Stomach (tissue), 9 donors: Measurements from ENCODE around the gene BCL3. TPM values are rescaled to one million over a fixed set of nuclear protein-coding genes. Genes with fewer than 3 reads are reported as not detected.

ENCODE experiments used
- DNase-seq, 2 donors: peaks; one replicate each; pipeline versions ENCODE4 v3.0.0 to v3.0.0-alpha.2; 2013 to 2019
- H3K27ac ChIP-seq, 5 donors: fragments of 200-600 bp in 4 of 5; sonication (generic) in 4 of 5; one replicate each; pipeline ENCODE4 v1.5.1; 2013 to 2019; ENCODE audit warnings: mild to moderate bottlenecking in 1 of 5, moderate library complexity in 1 of 5
- H3K27me3 ChIP-seq, 3 donors: fragments of 200-600 bp; sonication (generic); one replicate each; pipeline ENCODE4 v1.5.1; 2017 to 2019; ENCODE audit warnings: mixed run types in 1 of 3
- H3K36me3 ChIP-seq, 4 donors: fragments of 200-600 bp; sonication (generic); 1 replicate in 3 of 4; 2 replicates in 1 of 4; pipeline ENCODE4 v1.5.1; 2016 to 2019
- H3K4me1 ChIP-seq, 4 donors: fragments of 200-600 bp; sonication (generic); one replicate each; pipeline ENCODE4 v1.5.1; 2016 to 2019
- H3K4me3 ChIP-seq, 4 donors: fragments of 200-600 bp; sonication (generic) in 3 of 4; one replicate each; pipeline ENCODE4 v1.5.1; 2016 to 2019; ENCODE audit warnings: mild to moderate bottlenecking in 1 of 4
- H3K9me3 ChIP-seq, 4 donors: fragments of 200-600 bp; sonication (generic); one replicate each; pipeline ENCODE4 v1.5.1; 2016 to 2019
- EP300 ChIP-seq: sonication (generic); formaldehyde crosslinking; IDR thresholded peaks from one replicate; pipeline ENCODE4 v1.6.1; 2017; ENCODE audit warnings: antibody characterized with exemption
- POLR2A ChIP-seq, 4 donors: fragments of 450-650 bp; IDR thresholded peaks; one replicate each; pipeline ENCODE4 v1.6.1; 2016; ENCODE audit warnings: antibody characterized with exemption in 4 of 4, control low read depth in 2 of 4, mild to moderate bottlenecking in 1 of 4, moderate library complexity in 1 of 4
- POLR2AphosphoS5 ChIP-seq, 3 donors: sonication (generic); formaldehyde crosslinking; IDR thresholded peaks; one replicate each; pipeline ENCODE4 v1.6.1; 2016; ENCODE audit warnings: antibody characterized with exemption in 3 of 3
- WGBS, 5 donors: extraction: QIAGEN DNeasy Blood & Tissue Kit in 3 of 5; methylation state at CpG; one replicate each; pipeline versions ENCODE4 v1.1.5 to v1.1.7; 2013 to 2018; 5-methylcytosine and 5-hydroxymethylcytosine counted together
- intact Hi-C: fragments of 100-400 bp; cut with DNase I; formaldehyde crosslinking; loops from one replicate; pipeline ENCODE4 v1.15.1; 2023; ENCODE audit warnings: low total_unique reads
- polyA plus RNA-seq, 3 donors: library from polyadenylated mRNA; stranded (reverse); fragments of 200-250 nt; gene quantifications; one replicate each; pipeline ENCODE4 v1.2.3, GENCODE V29; 2013
- total RNA-seq, 5 donors: library from RNA; depleted of rRNA; stranded (reverse); fragments of >200 nt; gene quantifications; one replicate each; pipeline versions ENCODE4 v1.1.0 to v1.2.3, GENCODE V29; 2014 to 2016
- TF ChIP-seq, protein P1 (sequence below), 7 experiments: fragments of 450-650 bp in 4 of 7; fragments of 200-600 bp in 3 of 7; sonication (generic) in 3 of 7; IDR thresholded peaks; one replicate each; pipeline ENCODE4 v1.5.1; 2016 to 2019; ENCODE audit warnings: antibody characterized with exemption in 7 of 7, control low read depth in 2 of 7, mild to moderate bottlenecking in 1 of 7
- donor health status: healthy with polysubstance abuse.
- donor health status: Bipolar disorder and iron deficiency.
- donor health status: healthy.

BCL3 gene
- total and polyA plus RNA-seq, 8 donors, result 4.4 to 322 (median 79.8) TPM

DNA sequence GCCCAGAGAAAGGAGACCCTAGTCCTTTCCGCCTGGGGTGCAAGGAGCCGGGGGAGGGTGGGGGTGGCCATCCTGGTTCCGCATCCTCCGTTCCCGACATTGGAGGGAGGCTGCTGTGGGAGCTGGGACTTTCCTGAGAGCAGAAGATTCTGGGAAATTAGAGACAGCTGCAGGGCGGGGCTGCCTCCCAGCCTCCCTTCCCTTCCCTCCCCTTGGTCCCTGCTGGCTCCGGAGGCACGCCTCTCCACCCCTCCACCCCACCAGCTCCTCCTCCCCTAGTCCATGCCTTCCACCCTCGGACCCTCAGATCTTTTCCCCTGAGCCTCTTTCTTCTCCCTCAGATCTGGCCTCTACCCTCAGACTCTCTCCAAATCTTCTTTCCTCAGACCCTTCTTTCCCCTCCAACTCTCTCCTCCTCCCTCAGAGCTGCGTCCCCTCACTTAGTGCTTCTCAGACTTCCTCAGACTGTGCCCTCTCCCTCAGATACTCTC lies 3.1 kb upstream of the BCL3 start:
- H3K4me3 ChIP-seq, result peak overlapping the region in 1 of 4 donors; percentile 9
- 27 to 41% (median 33%) methylated on average over 9 to 10 of the region's 10 CpGs for WGBS, 5 donors
- H3K27ac ChIP-seq, result peak overlapping the region; percentile 77 to 99 (median 96)
- intact Hi-C loops, result no loop called here
- H3K36me3 ChIP-seq, result peaks cover 0 to 7% (median under 1%) of the 10 kb centered on the region in 4 donors
- TF ChIP-seq POLR2AphosphoS5 (IDR thresholded peaks at IDR 0.05) (peak in 2 of 3 donors; percentile 43 to 63), EP300 (peak; percentile 52)
- TF ChIP-seq, protein P1, sequence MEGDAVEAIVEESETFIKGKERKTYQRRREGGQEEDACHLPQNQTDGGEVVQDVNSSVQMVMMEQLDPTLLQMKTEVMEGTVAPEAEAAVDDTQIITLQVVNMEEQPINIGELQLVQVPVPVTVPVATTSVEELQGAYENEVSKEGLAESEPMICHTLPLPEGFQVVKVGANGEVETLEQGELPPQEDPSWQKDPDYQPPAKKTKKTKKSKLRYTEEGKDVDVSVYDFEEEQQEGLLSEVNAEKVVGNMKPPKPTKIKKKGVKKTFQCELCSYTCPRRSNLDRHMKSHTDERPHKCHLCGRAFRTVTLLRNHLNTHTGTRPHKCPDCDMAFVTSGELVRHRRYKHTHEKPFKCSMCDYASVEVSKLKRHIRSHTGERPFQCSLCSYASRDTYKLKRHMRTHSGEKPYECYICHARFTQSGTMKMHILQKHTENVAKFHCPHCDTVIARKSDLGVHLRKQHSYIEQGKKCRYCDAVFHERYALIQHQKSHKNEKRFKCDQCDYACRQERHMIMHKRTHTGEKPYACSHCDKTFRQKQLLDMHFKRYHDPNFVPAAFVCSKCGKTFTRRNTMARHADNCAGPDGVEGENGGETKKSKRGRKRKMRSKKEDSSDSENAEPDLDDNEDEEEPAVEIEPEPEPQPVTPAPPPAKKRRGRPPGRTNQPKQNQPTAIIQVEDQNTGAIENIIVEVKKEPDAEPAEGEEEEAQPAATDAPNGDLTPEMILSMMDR (IDR thresholded peaks at IDR 0.05), result no peak
- no peaks in the 10 kb centered on the region for H3K27me3 ChIP-seq
- peak; percentile 57 to 89 for DNase-seq
- H3K4me1 ChIP-seq, result peaks cover 78 to 89% (median 80%) of the 10 kb centered on the region in 4 donors
- H3K9me3 ChIP-seq, result no peaks in the 10 kb centered on the region

DNA sequence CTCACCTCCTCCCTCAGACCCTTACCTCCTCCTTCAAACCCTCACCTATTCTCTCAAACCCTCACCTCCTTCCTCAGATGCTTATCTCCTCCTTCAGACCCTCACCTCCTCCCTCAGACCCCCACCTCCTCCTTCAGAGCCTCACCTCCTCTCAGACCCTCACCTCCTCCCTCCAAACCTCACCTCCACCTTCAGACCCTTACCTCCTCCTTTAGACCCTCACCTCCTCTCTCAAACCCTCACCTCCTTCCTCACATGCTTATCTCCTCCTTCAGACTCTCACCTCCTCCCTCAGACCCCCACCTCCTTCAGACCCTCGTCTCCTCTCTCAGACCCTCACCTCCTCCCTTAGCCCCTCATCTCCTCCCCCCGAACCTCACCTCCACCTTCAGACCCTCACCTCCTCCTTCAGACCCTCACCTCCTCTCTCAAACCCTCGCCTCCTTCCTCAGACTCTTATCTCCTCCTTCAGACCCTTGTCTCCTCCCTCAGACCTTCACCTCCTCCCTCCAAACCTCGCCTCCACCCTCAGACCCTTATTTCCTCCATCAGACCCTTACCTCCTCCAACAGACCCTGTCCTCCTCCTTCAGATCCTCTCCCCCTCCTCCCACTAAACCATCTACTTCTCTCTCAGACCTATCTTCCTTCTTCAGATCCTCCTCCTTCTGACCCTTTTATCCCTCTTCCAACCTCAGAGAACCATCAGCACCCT lies 2.5 kb upstream of the BCL3 start:
- H3K36me3 ChIP-seq, result peaks cover 0 to 14% (median 4%) of the 10 kb centered on the region in 4 donors
- DNase-seq, result no peak
- peak overlapping the region; percentile 57 to 99 (median 96) for H3K27ac ChIP-seq
- no peaks in the 10 kb centered on the region for H3K27me3 ChIP-seq
- H3K4me1 ChIP-seq, result peaks cover 78 to 89% (median 79%) of the 10 kb centered on the region in 4 donors
- no peak overlapping the region for H3K4me3 ChIP-seq
- H3K9me3 ChIP-seq, result no peaks in the 10 kb centered on the region
- 59 to 81% (median 77%) methylated on average over 4 of the region's 4 CpGs for WGBS, 5 donors
- intact Hi-C loops, result no loop called here
- TF ChIP-seq EP300, result no peak
- TF ChIP-seq POLR2A (IDR thresholded peaks at IDR 0.05), result no peak
- TF ChIP-seq, protein P1 (IDR thresholded peaks at IDR 0.05), result no peak
- TF ChIP-seq POLR2AphosphoS5 (IDR thresholded peaks at IDR 0.05), result no peak

DNA sequence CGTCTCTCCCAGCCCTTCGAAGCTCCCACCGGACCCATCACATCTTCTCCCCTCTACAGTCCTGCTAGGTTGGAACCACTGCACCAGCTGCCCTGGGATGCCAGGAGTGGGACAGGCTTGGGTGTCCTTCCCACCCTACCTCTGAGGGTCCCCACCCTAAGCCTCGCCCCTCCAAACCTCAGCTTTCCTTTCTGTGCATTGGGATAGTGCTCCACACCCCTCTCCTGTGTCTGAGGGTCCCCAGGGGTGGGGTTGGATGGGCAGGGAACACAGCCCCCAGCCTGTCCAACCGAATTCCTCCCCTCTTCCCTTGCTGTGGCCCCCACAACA lies 1.9 kb upstream of the BCL3 start:
- H3K27me3 ChIP-seq, result no peaks in the 10 kb centered on the region
- no peak for TF ChIP-seq EP300
- no peak for TF ChIP-seq POLR2AphosphoS5 (IDR thresholded peaks at IDR 0.05)
- no peak for TF ChIP-seq POLR2A (IDR thresholded peaks at IDR 0.05)
- TF ChIP-seq, protein P1 (IDR thresholded peaks at IDR 0.05), result no peak
- intact Hi-C loops, result no loop called here
- DNase-seq, result no peak
- 73 to 82% (median 75%) methylated on average over 5 of the region's 5 CpGs for WGBS, 5 donors
- H3K4me3 ChIP-seq, result peak overlapping the region in 2 of 4 donors; percentile 56 to 75
- peaks cover 5 to 19% (median 9%) of the 10 kb centered on the region in 4 donors for H3K36me3 ChIP-seq
- peaks cover 78 to 89% (median 79%) of the 10 kb centered on the region in 4 donors for H3K4me1 ChIP-seq
- peak overlapping the region; percentile 57 to 99 (median 96) for H3K27ac ChIP-seq
- no peaks in the 10 kb centered on the region for H3K9me3 ChIP-seq

DNA sequence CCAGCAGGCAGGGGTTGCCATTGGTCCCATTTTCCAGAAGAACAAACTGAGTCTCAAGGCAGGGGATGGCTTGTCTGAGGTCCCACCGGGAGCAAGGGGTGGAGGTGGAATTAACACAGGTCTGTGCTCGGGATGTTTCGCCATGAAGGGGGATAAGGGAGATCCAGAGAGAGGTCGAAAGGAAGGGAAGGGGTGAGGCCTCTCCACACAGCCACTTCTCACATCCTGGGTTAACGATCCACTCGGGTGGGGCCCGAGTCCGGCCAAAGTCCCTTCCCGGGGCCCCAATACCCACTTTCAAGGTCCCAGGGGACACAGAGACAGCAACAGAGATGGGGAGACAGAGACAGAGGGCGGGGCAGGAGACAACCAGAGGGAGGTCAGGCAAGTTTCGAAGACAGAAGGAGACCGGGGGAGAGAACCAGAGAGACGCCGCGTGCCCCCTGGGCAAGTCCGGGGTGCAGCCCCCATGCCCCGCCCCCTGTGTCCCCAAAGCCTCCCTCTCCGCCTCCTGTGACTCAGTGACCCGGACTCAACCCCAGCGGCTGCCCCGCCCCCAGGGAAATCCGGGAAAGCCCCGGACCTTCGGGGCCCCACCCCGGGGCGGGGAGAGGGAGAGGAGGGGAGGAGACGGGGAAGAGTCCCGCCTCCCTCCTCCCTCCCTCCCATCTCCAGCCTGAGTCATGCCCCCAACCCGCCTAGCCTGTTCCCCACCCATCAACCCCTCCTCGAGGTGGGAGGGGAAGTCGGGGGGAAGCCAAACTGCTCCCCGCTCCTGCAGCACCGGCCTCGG lies 1.4 kb upstream of the BCL3 start:
- peak overlapping the region; percentile 56 to 78 (median 67) for H3K4me3 ChIP-seq
- peaks cover 79 to 88% (median 81%) of the 10 kb centered on the region in 4 donors for H3K4me1 ChIP-seq
- peak overlapping the region; percentile 94 to 99 (median 98) for H3K27ac ChIP-seq
- H3K9me3 ChIP-seq, result no peaks in the 10 kb centered on the region
- peak; percentile 93 to 97 for DNase-seq
- TF ChIP-seq EP300 (peak; percentile 79), POLR2AphosphoS5 (IDR thresholded peaks at IDR 0.05) (peak in 2 of 3 donors; percentile 92 to 93), POLR2A (IDR thresholded peaks at IDR 0.05) (no peak)
- TF ChIP-seq, protein P1 (IDR thresholded peaks at IDR 0.05), result no peak
- H3K36me3 ChIP-seq, result peaks cover 5 to 23% (median 15%) of the 10 kb centered on the region in 4 donors
- WGBS, 5 donors, result 3 to 11% (median 5%) methylated on average over 18 to 34 of the region's 34 CpGs
- intact Hi-C loops, result no loop called here
- H3K27me3 ChIP-seq, result no peaks in the 10 kb centered on the region
